GM12878 (cell line): ENCODE results near the gene ZBTB18. TPM values are rescaled to one million over a fixed set of nuclear protein-coding genes. Genes with fewer than 3 reads are reported as not detected.

Source experiments
- CREB1 ChIP-seq: IDR thresholded peaks from 2 replicates; pipeline ENCODE4 v1.6.1; 2012; ENCODE audit warnings: low read depth, mild to moderate bottlenecking, inconsistent platforms
- DPF2 ChIP-seq: fragments of 450-650 bp; IDR thresholded peaks from 2 replicates; pipeline ENCODE4 v1.6.1; 2017; ENCODE audit warnings: mild to moderate bottlenecking
- EGR1 ChIP-seq, 2 experiments: IDR thresholded peaks; 1 replicate in 1 of 2; 2 replicates in 1 of 2; pipeline ENCODE4 v1.6.1; 2011 to 2012; ENCODE audit warnings: low read depth in 2 of 2, low read length in 2 of 2, borderline replicate concordance in 1 of 2, mild to moderate bottlenecking in 1 of 2, moderate library complexity in 1 of 2
- ETV6 ChIP-seq, 2 experiments: fragments of 450-650 bp in 1 of 2; IDR thresholded peaks in 1 of 2; conservative IDR thresholded peaks in 1 of 2; 2 replicates each; pipeline ENCODE4 v1.6.1; 2014; ENCODE audit warnings: antibody characterized with exemption in 1 of 2, borderline replicate concordance in 1 of 2, low read depth in 1 of 2, mild to moderate bottlenecking in 1 of 2, moderate library complexity in 1 of 2
- HCFC1 ChIP-seq: fragments of 150-350 bp; IDR thresholded peaks from 2 replicates; pipeline ENCODE4 v1.6.1; 2014; ENCODE audit warnings: low read length
- IKZF1 ChIP-seq: fragments of 450-650 bp; conservative IDR thresholded peaks from 2 replicates; pipeline ENCODE4 v1.6.1; 2017; ENCODE audit warnings: antibody characterized with exemption, mild to moderate bottlenecking
- KAT2A ChIP-seq: conservative IDR thresholded peaks from 2 replicates; pipeline ENCODE4 v1.6.1; 2011; ENCODE audit warnings: low read depth, low read length; ENCODE audit not compliant: control insufficient read depth
- MEF2A ChIP-seq: IDR thresholded peaks from 2 replicates; pipeline ENCODE4 v1.6.1; 2011; ENCODE audit warnings: low read depth, mild to moderate bottlenecking, low read length, moderate library complexity; ENCODE audit not compliant: insufficient read depth
- MTA3 ChIP-seq: IDR thresholded peaks from 2 replicates; pipeline ENCODE4 v1.6.1; 2012; ENCODE audit warnings: low read length, inconsistent platforms, borderline replicate concordance
- NBN ChIP-seq: fragments of 450-650 bp; IDR thresholded peaks from 2 replicates; pipeline ENCODE4 v1.6.1; 2016
- NFIC ChIP-seq: IDR thresholded peaks from 2 replicates; pipeline ENCODE4 v1.6.1; 2012; ENCODE audit warnings: low read depth, mild to moderate bottlenecking, inconsistent platforms, low read length, moderate library complexity
- NFXL1 ChIP-seq: fragments of 450-650 bp; IDR thresholded peaks from 2 replicates; pipeline ENCODE4 v1.6.1; 2017; ENCODE audit warnings: antibody characterized with exemption, mild to moderate bottlenecking, borderline replicate concordance
- POLR2A ChIP-seq: IDR thresholded peaks from 2 replicates; pipeline ENCODE4 v1.6.1; 2011; ENCODE audit warnings: low read depth, mild to moderate bottlenecking, low read length
- POLR2AphosphoS5 ChIP-seq: IDR thresholded peaks from 2 replicates; pipeline ENCODE4 v1.6.1; 2011; ENCODE audit warnings: mild to moderate bottlenecking, low read length, inconsistent platforms
- RB1 ChIP-seq: fragments of 450-650 bp; formaldehyde crosslinking; IDR thresholded peaks from 2 replicates; pipeline ENCODE4 v1.6.1; 2017; ENCODE audit warnings: mild to moderate bottlenecking, borderline replicate concordance
- SMARCA5 ChIP-seq: fragments of 450-650 bp; IDR thresholded peaks from 2 replicates; pipeline ENCODE4 v1.6.1; 2017; ENCODE audit warnings: mild to moderate bottlenecking
- SREBF1 ChIP-seq: IDR thresholded peaks from 2 replicates; pipeline ENCODE4 v1.6.1; 2012; ENCODE audit warnings: mild to moderate bottlenecking, low read length
- TCF3 ChIP-seq: IDR thresholded peaks from 2 replicates; pipeline ENCODE4 v1.6.1; 2012; ENCODE audit warnings: low read depth, mild to moderate bottlenecking, low read length, borderline replicate concordance; ENCODE audit not compliant: insufficient read depth
- ZNF622 ChIP-seq: fragments of 450-650 bp; IDR thresholded peaks from 2 replicates; pipeline ENCODE4 v1.6.1; 2017; ENCODE audit warnings: mild to moderate bottlenecking, inconsistent platforms
- polyA plus RNA-seq, 11 experiments: library from polyadenylated mRNA; depleted of rRNA in 4 of 11; unstranded in 6 of 11; stranded (reverse) in 5 of 11; fragments of >200 nt; fragmentation: Nextera tagmentation in 4 of 11; fragmentation: Illumina TruSeq in 1 of 11; extraction: Ambion mirVana in 4 of 11; extraction: Trizol in 1 of 11; gene quantifications; 1 replicate in 1 of 11; 2 replicates in 10 of 11; pipeline versions ENCODE4 v1.2.1 to v1.2.3, GENCODE V29; 2011 to 2016; ENCODE audit warnings: inconsistent platforms in 2 of 11, missing spikeins in 2 of 11, low read depth in 1 of 11
- total RNA-seq, 4 experiments: library from RNA; depleted of rRNA in 3 of 4; stranded (reverse); fragments of >200 nt in 3 of 4; fragmentation: Illumina TruSeq in 1 of 4; extraction: Trizol in 1 of 4; gene quantifications; 2 replicates each; pipeline versions ENCODE4 v1.2.1 to v1.2.3, GENCODE V29; 2013 to 2021
- TF ChIP-seq, protein P1 (sequence below): IDR thresholded peaks from 2 replicates; pipeline ENCODE4 v1.6.1; 2012; ENCODE audit warnings: low read length, inconsistent platforms
- TF ChIP-seq, protein P2 (sequence below): fragments of 450-650 bp; IDR thresholded peaks from 2 replicates; pipeline ENCODE4 v1.6.1; 2017; ENCODE audit warnings: low read depth, mild to moderate bottlenecking, moderate library complexity
- TF ChIP-seq, protein P3 (sequence below): fragments of 450-650 bp; IDR thresholded peaks from 2 replicates; pipeline ENCODE4 v1.6.1; 2018; ENCODE audit warnings: mild to moderate bottlenecking, low read depth, moderate library complexity; ENCODE audit not compliant: partially characterized antibody
- TF ChIP-seq, protein P4 (sequence below): fragments of 450-650 bp; IDR thresholded peaks from 2 replicates; pipeline ENCODE4 v1.6.1; 2017; ENCODE audit warnings: antibody characterized with exemption, mild to moderate bottlenecking, moderate library complexity

The ZBTB18 gene
- total and polyA plus RNA-seq, 10 of the 15 experiments (the other 5 are each of a cell fraction or from before 2014, with no cell fraction given) = 0.27 to 8.6 (median 6.1) TPM

DNA sequence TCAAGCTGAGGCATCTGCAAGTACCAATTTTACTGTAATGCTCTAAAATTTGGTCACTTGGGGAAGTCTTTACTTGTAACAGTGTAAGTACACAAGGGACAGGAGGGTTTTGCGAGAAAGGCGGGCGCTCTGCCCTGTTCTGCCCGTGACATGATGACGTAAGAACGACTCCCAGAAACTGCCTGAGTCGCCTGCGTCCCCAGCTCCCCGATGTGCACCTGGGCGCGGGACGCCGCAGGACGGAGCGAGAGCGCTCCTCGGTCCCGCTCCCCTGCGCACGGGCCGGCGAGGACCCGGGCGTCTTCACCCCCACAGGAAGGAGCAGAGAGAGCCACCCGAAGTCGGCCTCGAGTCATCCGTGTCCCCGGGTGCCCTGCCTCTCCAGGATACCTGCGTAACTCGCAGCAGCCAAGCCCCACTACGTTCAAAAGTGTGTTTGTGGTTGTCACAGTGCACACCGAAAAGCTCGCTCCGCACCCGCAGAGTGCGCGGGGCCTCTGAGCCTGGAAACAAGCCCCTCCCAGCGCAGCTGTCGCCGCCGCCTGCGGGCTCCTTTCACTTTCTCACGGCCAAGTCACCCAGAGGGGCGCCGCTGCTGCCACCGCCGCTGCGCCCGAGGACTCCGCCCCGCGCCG is 3.3 kb upstream of the ZBTB18 start (continued):
- TF ChIP-seq, protein P1, sequence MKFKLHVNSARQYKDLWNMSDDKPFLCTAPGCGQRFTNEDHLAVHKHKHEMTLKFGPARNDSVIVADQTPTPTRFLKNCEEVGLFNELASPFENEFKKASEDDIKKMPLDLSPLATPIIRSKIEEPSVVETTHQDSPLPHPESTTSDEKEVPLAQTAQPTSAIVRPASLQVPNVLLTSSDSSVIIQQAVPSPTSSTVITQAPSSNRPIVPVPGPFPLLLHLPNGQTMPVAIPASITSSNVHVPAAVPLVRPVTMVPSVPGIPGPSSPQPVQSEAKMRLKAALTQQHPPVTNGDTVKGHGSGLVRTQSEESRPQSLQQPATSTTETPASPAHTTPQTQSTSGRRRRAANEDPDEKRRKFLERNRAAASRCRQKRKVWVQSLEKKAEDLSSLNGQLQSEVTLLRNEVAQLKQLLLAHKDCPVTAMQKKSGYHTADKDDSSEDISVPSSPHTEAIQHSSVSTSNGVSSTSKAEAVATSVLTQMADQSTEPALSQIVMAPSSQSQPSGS = no peak; the same call in 1 of the 2 replicates
- TF ChIP-seq DPF2 (peak; percentile 92), SMARCA5 (peak; percentile 77), HCFC1 (peak; percentile 6; the same call in 1 of the 2 replicates), MTA3 (no peak; the same call in 1 of the 2 replicates), NBN (peak; percentile 81), IKZF1 (peak; percentile 82), EGR1 (IDR thresholded peaks at IDR 0.05; ENCODE audit: borderline replicate concordance in 1 of 2, low read depth in 2 of 2, low read length in 2 of 2) (0 out of 3 replicates have a peak, but pooled peaks of 1 of the 2 experiments have one; percentile 11), POLR2A (peak; percentile 91), SREBF1 (no peak), RB1 (peak; percentile 52; the same call in 1 of the 2 replicates), NFIC (no peak), POLR2AphosphoS5 (peak; percentile 84), NFXL1 (no peak), CREB1 (peak; percentile 78), ZNF622 (no peak), ETV6 (conservative IDR thresholded peaks at IDR 0.05 in 1 of 2, IDR thresholded peaks at IDR 0.05 in 1 of 2; ENCODE audit: borderline replicate concordance in 1 of 2, low read depth in 1 of 2) (no peak), MEF2A (no peak), KAT2A (no peak), TCF3 (peak; percentile 74; the same call in 1 of the 2 replicates)
- TF ChIP-seq, protein P2, sequence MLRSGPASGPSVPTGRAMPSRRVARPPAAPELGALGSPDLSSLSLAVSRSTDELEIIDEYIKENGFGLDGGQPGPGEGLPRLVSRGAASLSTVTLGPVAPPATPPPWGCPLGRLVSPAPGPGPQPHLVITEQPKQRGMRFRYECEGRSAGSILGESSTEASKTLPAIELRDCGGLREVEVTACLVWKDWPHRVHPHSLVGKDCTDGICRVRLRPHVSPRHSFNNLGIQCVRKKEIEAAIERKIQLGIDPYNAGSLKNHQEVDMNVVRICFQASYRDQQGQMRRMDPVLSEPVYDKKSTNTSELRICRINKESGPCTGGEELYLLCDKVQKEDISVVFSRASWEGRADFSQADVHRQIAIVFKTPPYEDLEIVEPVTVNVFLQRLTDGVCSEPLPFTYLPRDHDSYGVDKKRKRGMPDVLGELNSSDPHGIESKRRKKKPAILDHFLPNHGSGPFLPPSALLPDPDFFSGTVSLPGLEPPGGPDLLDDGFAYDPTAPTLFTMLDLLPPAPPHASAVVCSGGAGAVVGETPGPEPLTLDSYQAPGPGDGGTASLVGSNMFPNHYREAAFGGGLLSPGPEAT = peak; percentile 38; the same call in 1 of the 2 replicates
- TF ChIP-seq, protein P3, sequence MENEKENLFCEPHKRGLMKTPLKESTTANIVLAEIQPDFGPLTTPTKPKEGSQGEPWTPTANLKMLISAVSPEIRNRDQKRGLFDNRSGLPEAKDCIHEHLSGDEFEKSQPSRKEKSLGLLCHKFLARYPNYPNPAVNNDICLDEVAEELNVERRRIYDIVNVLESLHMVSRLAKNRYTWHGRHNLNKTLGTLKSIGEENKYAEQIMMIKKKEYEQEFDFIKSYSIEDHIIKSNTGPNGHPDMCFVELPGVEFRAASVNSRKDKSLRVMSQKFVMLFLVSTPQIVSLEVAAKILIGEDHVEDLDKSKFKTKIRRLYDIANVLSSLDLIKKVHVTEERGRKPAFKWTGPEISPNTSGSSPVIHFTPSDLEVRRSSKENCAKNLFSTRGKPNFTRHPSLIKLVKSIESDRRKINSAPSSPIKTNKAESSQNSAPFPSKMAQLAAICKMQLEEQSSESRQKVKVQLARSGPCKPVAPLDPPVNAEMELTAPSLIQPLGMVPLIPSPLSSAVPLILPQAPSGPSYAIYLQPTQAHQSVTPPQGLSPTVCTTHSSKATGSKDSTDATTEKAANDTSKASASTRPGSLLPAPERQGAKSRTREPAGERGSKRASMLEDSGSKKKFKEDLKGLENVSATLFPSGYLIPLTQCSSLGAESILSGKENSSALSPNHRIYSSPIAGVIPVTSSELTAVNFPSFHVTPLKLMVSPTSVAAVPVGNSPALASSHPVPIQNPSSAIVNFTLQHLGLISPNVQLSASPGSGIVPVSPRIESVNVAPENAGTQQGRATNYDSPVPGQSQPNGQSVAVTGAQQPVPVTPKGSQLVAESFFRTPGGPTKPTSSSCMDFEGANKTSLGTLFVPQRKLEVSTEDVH = no peak
- TF ChIP-seq, protein P4, sequence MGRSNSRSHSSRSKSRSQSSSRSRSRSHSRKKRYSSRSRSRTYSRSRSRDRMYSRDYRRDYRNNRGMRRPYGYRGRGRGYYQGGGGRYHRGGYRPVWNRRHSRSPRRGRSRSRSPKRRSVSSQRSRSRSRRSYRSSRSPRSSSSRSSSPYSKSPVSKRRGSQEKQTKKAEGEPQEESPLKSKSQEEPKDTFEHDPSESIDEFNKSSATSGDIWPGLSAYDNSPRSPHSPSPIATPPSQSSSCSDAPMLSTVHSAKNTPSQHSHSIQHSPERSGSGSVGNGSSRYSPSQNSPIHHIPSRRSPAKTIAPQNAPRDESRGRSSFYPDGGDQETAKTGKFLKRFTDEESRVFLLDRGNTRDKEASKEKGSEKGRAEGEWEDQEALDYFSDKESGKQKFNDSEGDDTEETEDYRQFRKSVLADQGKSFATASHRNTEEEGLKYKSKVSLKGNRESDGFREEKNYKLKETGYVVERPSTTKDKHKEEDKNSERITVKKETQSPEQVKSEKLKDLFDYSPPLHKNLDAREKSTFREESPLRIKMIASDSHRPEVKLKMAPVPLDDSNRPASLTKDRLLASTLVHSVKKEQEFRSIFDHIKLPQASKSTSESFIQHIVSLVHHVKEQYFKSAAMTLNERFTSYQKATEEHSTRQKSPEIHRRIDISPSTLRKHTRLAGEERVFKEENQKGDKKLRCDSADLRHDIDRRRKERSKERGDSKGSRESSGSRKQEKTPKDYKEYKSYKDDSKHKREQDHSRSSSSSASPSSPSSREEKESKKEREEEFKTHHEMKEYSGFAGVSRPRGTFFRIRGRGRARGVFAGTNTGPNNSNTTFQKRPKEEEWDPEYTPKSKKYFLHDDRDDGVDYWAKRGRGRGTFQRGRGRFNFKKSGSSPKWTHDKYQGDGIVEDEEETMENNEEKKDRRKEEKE = no peak
